HG02840 (cell line): ENCODE results near the gene NPAS3.

Source experiments
- ATAC-seq: cut with Tn5 transposase; IDR thresholded peaks from one replicate; pipeline ENCODE4 v1.9.1; 2021; ENCODE audit warnings: mild to moderate bottlenecking, moderate library complexity, moderate number of reproducible peaks; ENCODE audit not compliant: unreplicated experiment, low FRiP score

Gene NPAS3

DNA sequence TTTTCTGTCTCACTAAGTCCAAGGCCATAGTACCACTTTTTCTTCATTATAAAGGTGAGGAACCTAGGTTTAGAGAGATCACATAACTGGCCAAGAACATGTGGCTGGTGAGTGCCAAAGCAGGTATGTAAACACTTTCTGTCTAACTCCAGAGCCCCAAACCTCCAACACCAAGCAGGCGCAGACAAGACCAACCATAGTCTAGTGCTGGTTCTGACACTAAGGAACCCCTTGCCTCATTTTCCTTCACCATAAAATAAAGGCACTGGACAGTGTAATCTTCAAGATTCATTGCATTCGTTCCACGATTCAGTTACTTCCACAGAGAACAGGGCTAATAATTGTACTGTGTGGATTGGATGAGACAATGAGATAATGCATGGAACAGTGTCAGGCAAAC is 71.0 kb downstream of the NPAS3 start:
- ATAC-seq = no peak

GRCh38 chr14:33010495-33010894 is 71.8 kb downstream of the NPAS3 start:
- no peak for ATAC-seq

DNA sequence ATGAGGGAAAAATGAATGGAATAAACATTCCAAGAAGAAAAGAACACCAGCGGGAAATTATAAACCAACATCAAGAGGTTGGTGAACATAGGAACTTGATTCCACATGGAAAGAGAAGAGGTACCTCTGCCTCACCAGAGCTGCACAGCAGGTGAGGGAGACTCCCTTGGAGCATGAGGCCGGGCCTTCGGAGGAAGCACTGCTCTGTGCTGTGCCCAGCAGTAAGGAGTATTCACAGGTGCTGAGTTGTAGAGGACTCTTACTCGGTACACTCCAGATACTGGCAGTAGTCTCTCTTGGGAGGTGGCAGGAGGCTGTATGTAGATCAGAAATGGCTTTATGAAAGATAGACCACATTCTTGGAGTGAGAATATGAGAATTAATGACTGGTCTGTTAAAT is 76.0 kb downstream of the NPAS3 start:
- ATAC-seq = no peak

GRCh38 chr14:33016613-33017012 is 77.9 kb downstream of the NPAS3 start:
- ATAC-seq = no peak

DNA sequence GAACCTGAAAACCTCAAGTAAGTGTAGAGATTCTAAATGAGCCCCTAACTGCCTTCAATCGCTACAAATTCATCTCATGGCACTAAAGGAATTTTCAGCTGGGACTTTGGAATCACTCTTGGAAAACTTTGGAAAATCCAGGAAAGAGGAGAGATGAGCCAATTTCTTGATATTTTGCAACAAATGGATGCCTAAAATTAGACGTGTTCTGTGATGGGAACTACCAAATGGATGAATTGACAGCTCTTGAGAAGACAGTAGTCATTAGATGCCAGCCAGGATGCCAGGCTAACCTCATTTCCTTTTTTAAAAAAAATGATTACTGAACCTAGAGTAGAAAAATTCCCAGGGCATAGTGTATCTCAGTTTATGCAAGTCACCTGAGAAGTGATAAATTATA is 78.3 kb downstream of the NPAS3 start:
- no peak for ATAC-seq

DNA sequence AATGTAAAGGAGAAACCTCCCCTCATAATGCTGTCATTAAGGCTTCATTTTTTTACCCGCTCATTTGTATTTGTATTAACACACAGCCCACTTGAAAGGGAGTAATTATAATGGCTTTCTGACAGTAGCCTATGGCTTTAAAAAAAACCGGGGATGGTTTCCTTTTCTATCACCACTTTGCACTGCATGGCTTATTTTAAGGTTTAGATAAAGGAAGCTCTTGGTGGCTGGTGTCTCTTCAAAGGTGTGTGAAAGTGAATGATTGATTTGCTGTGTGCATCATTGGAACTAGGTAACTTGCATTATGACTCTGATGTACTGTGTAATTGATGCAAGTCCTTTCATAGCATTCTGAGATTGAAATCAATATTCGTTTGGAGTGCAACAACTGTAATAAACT is 80.7 kb downstream of the NPAS3 start:
- ATAC-seq = no peak

- ATAC-seq = no peak
Measured at GRCh38 chr14:33026850-33027430, 88.3 kb downstream of the NPAS3 start.

- ATAC-seq = no peak
Measured at GRCh38 chr14:33029511-33029910, 90.8 kb downstream of the NPAS3 start.

- ATAC-seq = no peak
Measured at GRCh38 chr14:33030386-33030785, 91.7 kb downstream of the NPAS3 start.

GRCh38 chr14:33035416-33036194 is 96.9 kb downstream of the NPAS3 start:
- ATAC-seq = no peak

DNA sequence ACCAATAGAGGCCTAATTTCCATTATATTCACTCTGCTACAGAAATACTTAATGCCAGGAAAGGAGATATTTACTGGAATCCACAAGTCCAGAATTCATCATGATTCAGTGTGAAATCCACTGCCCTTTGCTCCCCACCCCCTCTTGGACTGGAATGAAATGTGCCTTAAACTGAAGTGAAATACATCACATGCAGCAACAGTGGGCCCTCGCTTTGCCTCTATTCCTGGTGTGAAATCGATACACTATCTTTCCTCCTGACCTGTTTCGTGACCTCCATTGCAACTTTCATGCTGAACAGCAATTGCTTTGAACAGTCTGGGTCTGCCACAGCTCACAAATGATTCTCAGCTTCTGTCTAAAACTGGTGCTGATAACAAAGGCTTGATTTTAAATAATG is 100.6 kb downstream of the NPAS3 start:
- ATAC-seq = no peak

GRCh38 chr14:33040372-33041140 is 101.9 kb downstream of the NPAS3 start:
- ATAC-seq = no peak

DNA sequence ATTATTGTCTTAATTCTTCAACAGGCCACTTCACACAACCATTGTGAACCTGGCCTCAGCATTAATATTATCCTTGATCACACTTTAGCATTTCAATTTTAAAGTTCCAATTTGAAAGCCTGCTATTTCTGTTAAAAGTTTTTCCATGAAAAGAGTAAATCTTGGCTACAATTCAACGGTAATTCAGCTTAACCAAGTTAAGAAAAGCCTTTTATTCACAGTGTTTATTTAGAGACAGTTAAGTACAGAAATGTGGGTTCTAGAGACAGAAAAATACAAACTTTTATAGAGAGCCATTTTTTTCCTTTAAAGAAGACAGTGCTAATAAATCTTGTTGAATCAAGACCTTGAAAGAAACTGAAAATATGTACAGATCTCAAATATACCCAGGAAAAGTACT is 103.9 kb downstream of the NPAS3 start:
- ATAC-seq = no peak

DNA sequence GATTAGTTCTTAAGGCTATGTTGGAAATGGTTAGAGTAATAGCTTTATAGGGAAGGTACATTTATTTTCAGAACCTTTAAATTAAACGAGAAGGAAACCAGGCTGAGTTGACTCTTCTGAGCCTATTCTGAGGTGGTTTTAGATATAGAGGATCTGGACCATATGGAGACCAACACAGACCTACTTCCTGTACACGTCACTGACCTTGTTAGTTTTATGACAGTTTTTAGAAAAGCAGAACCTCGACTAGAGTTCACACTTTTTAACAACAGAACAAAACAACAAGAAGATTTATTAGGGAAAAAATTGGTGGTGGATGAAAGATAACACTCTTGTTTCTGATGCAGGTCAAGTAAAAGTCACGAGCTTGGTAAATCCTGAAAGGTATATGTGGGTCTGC is 107.1 kb downstream of the NPAS3 start:
- no peak for ATAC-seq

DNA sequence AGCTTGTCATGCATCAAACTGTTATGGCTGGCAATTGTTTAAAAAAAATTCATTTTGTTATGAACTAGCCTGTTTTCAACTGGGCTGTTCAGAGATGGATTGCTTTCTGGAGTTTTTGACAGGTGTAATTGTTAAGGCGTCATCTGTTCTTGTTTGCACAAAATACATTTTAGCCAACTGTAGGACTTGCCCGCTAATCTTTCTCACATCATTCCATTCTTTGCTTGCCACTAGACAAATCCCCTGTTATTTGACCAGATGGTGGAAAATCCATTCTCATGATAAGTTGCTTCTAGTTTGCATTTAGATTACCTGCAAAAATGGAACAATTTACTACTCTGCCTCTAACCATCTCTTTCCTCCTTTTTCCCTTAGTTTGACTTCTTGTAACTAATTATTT is 114.3 kb downstream of the NPAS3 start:
- no peak for ATAC-seq

DNA sequence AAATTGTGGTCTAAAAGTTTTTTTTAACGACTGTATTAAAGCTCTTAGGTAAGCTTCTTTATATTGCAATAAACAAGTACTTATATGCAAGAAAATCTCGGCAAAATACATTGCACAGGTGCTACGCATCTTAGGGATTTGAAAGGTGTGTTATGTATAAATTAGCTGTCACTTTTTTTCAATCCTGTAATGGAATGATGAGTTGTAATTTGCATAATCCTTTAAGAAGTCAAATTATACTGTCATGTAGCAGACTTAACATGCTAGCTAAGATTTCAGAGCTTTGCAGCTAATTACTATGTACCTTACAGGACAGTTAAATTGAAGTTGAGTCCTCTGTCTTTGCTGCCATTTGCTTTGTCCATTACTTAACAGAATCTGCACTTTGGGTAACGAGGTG is 117.5 kb downstream of the NPAS3 start:
- ATAC-seq = no peak

DNA sequence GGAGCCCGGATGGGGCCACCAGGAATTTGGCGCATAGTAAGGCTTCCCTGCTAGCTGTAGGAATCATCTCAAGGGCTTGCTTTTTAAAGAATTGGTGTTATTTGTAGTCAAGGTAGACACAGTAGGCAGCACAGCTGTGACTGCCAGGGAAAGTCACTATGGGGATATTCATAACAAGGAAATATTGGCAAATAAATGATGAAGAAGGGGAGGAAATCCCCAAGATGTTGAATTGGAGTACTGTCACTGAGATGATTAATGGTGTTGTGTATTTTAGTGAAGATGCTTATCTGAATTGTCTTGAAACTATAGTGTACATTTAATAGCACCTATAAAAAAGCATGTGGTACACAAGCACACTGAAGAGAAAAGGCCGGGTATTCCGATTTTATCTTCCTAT is 118.9 kb downstream of the NPAS3 start:
- no peak for ATAC-seq

DNA sequence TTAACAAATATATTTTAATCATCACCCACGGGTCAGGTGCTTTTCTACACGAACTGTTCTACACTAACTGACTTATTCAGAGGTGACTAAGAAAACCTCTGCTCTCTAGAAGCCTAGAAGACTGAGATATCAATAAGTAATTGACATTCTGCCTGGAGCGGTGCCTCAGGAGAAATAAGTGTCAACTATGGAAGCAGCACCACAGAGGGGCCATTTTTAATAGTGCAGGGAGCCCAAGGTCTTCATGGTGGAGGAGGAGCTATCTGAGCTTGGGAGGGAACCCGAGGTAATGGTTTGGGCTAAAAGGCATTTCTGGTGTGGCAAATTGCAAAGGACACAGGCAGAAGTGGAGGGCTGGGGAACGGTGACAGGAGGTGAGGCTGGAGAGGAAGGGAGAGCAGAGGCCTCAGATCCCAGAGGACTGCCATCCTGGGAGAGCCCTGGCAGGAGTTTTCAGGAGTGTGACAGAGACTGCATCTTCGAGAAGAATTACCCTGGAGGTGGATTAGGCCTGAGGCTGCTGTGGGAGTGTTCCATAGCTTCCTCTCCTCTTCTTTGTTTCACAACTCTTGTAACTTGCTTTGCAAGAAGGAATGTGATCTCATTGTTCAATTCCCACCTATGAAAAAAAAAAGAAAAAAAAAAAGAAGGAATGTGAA is 123.1 kb downstream of the NPAS3 start:
- ATAC-seq = no peak

DNA sequence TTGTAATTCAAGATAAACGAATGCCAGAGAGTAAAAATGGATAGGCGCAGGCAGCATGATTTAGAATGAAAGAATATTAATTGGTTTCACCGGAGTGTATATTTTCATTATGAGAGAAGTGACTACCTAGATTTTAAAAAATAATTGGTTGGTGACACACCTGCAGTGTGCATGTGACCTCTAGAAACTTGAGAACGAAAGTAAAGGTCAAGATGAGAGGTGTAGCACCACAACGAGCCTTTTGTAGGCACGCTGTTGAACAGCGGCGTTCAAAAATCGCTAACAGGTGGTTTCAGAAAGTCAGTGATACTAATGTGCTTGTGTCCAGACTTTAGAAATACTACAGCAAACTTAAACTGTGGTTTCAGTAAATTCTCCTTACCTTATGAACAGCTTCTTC is 123.8 kb downstream of the NPAS3 start:
- ATAC-seq = no peak

GRCh38 chr14:33062881-33063280 is 124.2 kb downstream of the NPAS3 start:
- no peak for ATAC-seq

- no peak for ATAC-seq
Measured at GRCh38 chr14:33063521-33063920, 124.8 kb downstream of the NPAS3 start.
